Measurements from ENCODE around the gene USP5.

Gene USP5

DNA sequence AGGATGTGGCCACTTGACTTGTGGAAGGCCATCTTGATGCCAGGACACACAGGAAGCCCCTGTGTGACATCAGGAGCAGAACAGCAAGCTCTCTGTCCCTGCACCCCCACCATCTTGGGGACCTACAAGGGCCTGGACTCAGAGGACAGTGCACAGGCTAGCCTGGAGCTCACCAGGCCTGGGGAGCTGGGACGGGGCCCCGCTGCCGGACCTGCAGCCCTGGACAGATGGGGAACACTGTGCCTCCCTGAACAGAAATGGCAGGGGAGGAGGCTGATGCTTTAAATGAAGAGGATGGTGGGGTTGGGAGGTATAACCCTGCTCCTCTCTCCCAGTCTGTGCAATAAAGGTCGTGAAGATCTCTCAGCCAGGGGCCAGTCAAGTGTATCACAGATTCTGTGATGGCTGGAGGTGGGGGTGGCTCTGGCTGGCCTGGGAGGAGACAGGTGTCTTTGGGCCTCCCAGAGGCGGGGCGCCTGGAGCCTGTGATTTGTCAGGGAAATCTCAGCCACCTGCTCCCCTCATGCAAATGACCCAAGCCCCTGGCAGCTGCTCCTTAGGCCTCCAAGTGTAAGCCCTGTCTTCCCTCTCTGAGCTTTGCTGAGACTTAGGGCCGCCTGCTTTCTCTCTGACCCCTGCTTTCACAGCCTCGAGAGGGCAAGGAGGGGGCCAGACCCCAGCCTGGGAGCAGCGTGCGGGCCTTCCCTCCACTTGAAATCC is 12.3 kb upstream of the USP5 start:
- no peak for DNase-seq

GRCh38 chr12:6840330-6840729 is 11.6 kb upstream of the USP5 start:
- DNase-seq = no peak

DNA sequence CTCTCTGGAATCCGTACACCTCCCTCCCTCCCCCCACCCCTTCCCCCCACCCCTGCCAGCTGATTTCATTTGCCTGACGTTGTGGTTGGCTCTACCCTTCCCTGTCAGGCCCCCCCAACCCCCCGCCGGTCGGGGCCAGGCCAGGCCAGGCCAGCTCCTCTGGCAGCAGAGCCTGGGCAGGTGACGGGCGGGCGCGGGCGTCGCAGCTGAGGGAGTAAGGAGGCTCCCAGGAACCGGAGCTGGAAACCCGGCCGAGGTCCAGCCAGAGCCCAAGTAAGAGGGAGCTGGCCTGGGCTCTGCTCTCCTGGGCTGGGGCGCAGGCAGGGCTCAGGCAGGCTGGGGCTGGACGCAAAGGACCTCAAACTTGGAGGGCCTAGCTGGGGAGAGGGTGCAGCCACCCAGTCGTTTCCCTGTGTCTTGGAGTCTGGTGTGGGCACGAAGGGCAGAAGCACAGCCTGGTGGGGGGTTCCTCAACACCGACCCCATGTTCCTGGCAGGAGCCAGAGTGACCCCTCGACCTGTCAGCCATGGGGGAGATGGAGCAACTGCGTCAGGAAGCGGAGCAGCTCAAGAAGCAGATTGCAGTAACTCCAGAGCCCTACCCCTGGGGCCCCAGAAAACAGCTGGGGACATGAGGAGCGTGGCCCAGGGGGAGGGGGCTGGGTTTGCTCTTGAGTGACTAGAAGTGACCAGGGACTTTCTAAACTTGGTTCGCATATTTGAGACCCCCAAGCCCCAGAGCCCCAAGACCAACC is 11.0 kb upstream of the USP5 start, which contains the start of gene GNB3:
TSS of gene GNB3 (plus strand) at position 165 of the 755 bp plus-strand sequence. CDS start at position 528, 363 bp downstream.
- no peak for DNase-seq

DNA sequence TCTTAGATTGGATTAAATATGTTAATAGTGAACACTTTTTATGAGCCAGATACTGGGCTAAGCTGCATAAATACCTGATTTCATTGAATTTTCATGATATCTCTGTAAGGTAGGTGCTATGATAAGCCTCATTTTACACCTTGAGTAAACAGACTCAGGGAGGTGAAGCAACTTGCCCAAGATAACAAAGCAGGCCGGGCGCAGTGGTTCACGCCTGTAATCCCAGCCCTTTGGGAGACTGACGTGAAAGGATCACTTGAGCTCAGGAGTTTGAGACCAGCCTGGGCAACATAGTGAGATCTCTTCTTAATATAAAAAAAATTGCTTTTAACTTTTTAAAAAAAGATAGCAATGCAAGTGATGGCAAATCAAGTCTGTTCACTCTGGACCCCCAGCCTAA is 9.9 kb upstream of the USP5 start:
- no peak for DNase-seq

GRCh38 chr12:6843118-6843902 is 8.6 kb upstream of the USP5 start:
- DNase-seq = no peak

DNA sequence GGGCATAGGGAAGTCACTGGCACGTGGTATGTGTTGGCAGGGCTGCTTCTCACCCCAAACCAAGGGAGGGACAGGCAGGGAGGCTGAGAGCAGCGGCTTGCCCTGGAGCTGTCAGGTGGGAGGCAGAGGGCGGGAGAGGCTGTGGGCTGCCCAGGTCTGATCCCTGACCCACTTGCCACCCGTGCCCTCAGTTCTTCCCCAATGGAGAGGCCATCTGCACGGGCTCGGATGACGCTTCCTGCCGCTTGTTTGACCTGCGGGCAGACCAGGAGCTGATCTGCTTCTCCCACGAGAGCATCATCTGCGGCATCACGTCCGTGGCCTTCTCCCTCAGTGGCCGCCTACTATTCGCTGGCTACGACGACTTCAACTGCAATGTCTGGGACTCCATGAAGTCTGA is 6.6 kb upstream of the USP5 start:
- DNase-seq = no peak

GRCh38 chr12:6846316-6846869 is 5.6 kb upstream of the USP5 start:
- DNase-seq = no peak

GRCh38 chr12:6847676-6848075 is 4.3 kb upstream of the USP5 start:
- no peak for DNase-seq

GRCh38 chr12:6849427-6849826 is 2.5 kb upstream of the USP5 start:
- DNase-seq = no peak

- DNase-seq = no peak
Observed at GRCh38 chr12:6849976-6850560, 1.9 kb upstream of the USP5 start.

- DNase-seq = no peak
Observed at GRCh38 chr12:6850796-6851152, 1.2 kb upstream of the USP5 start.

DNA sequence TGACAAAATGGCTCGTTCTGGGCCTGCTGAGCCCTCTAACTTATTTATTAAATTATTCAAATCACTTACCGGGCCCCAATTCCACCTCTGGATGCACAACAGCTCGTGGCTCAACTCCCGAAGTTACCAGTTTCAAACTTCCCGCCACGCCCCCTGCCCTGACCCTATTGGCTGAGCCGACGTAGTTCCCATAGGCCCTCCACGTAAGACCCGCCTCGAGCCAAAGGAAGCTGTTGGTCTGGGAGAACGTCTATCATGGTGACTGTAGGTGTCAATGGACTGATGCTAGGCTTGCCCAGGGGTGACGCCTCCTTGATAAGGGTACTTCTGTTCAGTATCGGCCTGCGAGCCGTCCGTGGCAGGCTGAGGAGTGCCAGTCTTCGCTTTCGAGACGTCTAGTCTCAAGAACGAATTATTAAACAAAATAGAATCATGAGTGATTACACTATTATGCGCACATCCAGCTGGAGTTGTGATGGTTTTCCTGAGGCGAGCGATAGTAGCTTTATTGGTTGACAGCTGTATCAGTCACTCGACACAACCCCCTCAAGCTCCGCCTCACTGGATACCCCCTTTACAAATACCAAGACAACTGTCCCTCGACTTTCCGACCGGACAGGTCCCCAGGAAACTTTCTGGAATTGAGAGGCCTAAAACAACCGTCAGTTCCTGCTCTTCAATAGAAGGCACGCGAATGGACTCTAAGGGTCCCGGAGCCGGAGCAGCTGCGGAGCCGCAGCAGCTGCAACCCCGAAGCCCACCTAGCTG is 613 bp upstream of the USP5 start, which contains the start of gene CDCA3:
TSS of gene CDCA3 (minus strand) at position 134 of the 768 bp plus-strand sequence. CDS start 334 bp downstream, outside the sequence.
- DNase-seq = peak; percentile 92

DNA sequence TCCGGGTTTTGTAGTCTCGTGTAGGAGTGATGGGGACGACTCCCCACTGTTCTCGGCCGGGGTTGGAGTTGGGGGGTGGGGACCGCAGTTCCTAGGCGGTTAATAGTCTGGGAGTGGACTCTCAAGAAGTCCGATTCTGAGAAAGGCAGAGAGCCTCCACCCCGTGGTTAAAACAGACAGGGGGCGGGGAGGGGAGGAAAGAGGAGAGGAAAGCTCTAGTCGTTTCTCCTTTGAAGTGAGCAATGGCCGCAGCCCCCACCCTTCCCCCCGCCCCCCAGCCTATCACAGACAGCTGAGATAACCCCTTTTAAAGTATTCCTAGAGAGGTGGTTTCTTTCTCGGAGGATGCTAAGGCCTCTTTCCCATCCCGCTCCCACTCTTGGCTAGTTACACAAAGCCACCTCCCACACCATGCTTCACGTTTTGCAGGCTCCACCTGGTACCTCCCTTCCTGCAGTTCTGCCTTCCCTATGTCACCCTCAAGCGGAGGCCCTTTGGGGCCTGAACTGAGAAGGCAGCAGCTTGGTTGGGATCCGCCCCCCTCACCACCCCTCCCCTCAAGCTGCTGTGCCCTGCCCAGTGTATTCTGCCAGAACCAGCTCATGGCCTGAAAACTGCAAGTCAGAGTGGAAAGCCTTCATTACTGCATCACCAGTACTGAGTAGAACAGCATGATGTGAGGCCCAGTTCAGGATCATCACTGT is 853 bp downstream of the USP5 start:
- DNase-seq = no peak

DNA sequence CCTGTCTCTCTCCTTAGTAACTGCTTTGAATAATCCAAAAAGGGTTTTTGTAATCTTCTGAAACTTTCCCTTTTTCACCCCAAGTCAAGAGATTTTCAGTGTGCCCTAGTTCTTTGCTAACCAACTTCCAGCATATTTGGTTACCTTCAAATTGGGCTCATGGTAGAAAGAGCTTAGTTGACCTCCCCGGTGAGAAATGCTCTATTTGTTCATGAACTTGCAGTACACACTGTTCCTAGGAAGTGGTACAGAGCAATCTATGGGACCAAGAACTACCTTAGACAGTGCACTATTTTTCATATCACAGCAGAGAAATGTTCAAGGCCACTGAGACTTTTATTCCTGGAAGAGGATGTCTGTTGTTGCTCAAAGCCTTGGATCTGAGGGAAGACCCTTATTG is 1.7 kb downstream of the USP5 start:
- no peak for DNase-seq

- DNase-seq = no peak
Observed at GRCh38 chr12:6854036-6854435, 2.1 kb downstream of the USP5 start.

GRCh38 chr12:6855322-6855721 is 3.4 kb downstream of the USP5 start:
- no peak for DNase-seq

DNA sequence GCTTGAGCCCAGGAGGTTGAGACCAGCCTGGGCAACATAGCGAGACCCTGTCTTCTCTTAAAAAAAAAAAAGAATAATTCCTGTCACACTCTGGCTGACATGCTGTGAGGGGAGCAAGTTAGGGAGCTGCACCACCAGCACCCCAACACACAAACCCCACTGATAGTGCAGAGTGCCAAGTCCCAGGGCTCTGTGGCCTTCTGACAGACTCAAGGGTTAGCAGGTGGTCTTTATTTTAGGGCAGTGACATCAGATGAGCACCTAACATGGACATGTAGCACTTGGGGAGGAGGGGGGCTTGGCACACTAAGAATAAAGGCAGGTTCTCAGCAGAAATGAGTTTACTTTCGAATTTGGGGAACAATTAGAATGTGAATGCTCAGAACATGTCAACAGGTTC is 6.8 kb downstream of the USP5 start:
- no peak for DNase-seq

GRCh38 chr12:6860116-6860515 is 8.2 kb downstream of the USP5 start:
- no peak for DNase-seq

- no peak for DNase-seq
Observed at GRCh38 chr12:6860942-6861341, 9.0 kb downstream of the USP5 start.

DNA sequence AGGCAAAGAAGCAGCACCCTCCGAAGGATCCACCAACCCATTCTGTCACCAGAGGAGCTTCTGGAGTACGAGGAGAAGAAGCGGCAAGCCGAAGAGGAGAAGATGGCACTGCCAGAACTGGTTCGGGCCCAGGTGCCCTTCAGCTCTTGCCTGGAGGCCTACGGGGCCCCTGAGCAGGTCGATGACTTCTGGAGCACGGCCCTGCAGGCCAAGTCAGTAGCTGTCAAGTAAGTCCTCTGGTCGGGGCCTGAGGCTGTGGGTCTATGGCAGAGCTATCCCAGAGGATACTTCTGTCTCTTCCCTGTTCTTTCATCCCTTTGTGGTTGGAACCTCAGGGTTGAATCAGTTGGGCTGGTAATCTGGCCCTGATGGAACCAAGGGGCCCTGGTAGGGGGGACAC is 9.4 kb downstream of the USP5 start:
- DNase-seq = no peak

GRCh38 chr12:6863033-6863432 is 11.1 kb downstream of the USP5 start:
- no peak for DNase-seq
